Suprapubic skin (tissue), 4 donors: ENCODE data around the gene ISL1.

Experiments
- CTCF ChIP-seq, 2 donors: fragments of 200-600 bp in 1 of 2; fragments of 450-650 bp in 1 of 2; sonication (generic) in 1 of 2; IDR thresholded peaks; one replicate each; pipeline ENCODE4 v1.5.1; 2016 to 2019; ENCODE audit warnings: antibody characterized with exemption in 2 of 2, mild to moderate bottlenecking in 1 of 2, moderate library complexity in 1 of 2
- EP300 ChIP-seq: sonication (generic); formaldehyde crosslinking; IDR thresholded peaks from one replicate; pipeline ENCODE4 v1.6.1; 2017; ENCODE audit warnings: antibody characterized with exemption
- POLR2A ChIP-seq, 2 donors: fragments of 450-650 bp; IDR thresholded peaks; one replicate each; pipeline ENCODE4 v1.6.1; 2017; ENCODE audit warnings: antibody characterized with exemption in 2 of 2, mild to moderate bottlenecking in 2 of 2, moderate library complexity in 2 of 2
- POLR2AphosphoS5 ChIP-seq, 3 donors: sonication (generic); formaldehyde crosslinking; IDR thresholded peaks; one replicate each; pipeline ENCODE4 v1.6.1; 2017; ENCODE audit warnings: antibody characterized with exemption in 3 of 3

GRCh38 chr5:51416149-51416548, 32.9 kb downstream of the ISL1 start:
- no peak for TF ChIP-seq POLR2AphosphoS5 (IDR thresholded peaks at IDR 0.05)
- TF ChIP-seq CTCF (IDR thresholded peaks at IDR 0.05) = no peak
- TF ChIP-seq POLR2A (IDR thresholded peaks at IDR 0.05) = no peak
- TF ChIP-seq EP300 = no peak
